Vagina (tissue), 2 donors: ENCODE results near the gene NF2. TPM values are rescaled to one million over a fixed set of nuclear protein-coding genes. Genes with fewer than 3 reads are reported as not detected.
"Not testable (repeated sequence)": the region's sequence is repeated elsewhere in the genome, so short reads cannot be mapped to it uniquely, and the experiment has no call there.

Experiments
- DNase-seq, 2 donors: peaks; one replicate each; pipeline ENCODE4 v3.0.0-alpha.2; 2017; ENCODE audit errors: extremely low spot score in 2 of 2
- H3K27ac ChIP-seq: fragments of 200-600 bp; sonication (generic); one replicate; pipeline ENCODE4 v1.5.1; 2019
- H3K27me3 ChIP-seq: fragments of 200-600 bp; sonication (generic); one replicate; pipeline ENCODE4 v1.5.1; 2019
- H3K36me3 ChIP-seq, 2 donors: fragments of 200-600 bp; sonication (generic); one replicate each; pipeline ENCODE4 v1.5.1; 2017 to 2019
- H3K4me1 ChIP-seq: fragments of 200-600 bp; sonication (generic); one replicate; pipeline ENCODE4 v1.5.1; 2019
- H3K4me3 ChIP-seq, 2 donors: fragments of 200-600 bp; sonication (generic); 1 replicate in 1 of 2; 2 replicates in 1 of 2; pipeline ENCODE4 v1.5.1; 2016 to 2019
- H3K9me3 ChIP-seq: fragments of 200-600 bp; sonication (generic); one replicate; pipeline ENCODE4 v1.5.1; 2019
- CTCF ChIP-seq, 3 experiments: fragments of 450-650 bp in 2 of 3; fragments of 200-600 bp in 1 of 3; sonication (generic) in 1 of 3; IDR thresholded peaks; one replicate each; pipeline ENCODE4 v1.5.1; 2017 to 2019; ENCODE audit warnings: antibody characterized with exemption in 3 of 3, mild to moderate bottlenecking in 2 of 3, moderate library complexity in 2 of 3
- POLR2A ChIP-seq, 2 donors: fragments of 450-650 bp; IDR thresholded peaks; one replicate each; pipeline ENCODE4 v1.6.1; 2017; ENCODE audit warnings: antibody characterized with exemption in 2 of 2, mild to moderate bottlenecking in 2 of 2, moderate library complexity in 2 of 2
- POLR2AphosphoS5 ChIP-seq, 2 donors: sonication (generic); formaldehyde crosslinking; IDR thresholded peaks; one replicate each; pipeline ENCODE4 v1.9.0; 2017; ENCODE audit warnings: antibody characterized with exemption in 2 of 2, mild to moderate bottlenecking in 2 of 2, low read depth in 1 of 2; ENCODE audit not compliant: insufficient read depth in 1 of 2
- intact Hi-C: fragments of 100-400 bp; cut with DNase I; formaldehyde crosslinking; loops from one replicate; pipeline ENCODE4 v1.15.1; 2023
- total RNA-seq: library from RNA; depleted of rRNA; stranded (reverse); fragments of >200 nt; gene quantifications from one replicate; pipeline ENCODE4 v1.2.3, GENCODE V29; 2016

Gene NF2
- total RNA-seq, 1 donor from 2014 or later = 15.7 TPM

GRCh38 chr22:29563652-29564460 lies 39.6 kb upstream of the NF2 start:
- H3K27me3 ChIP-seq = no peaks in the 10 kb centered on the region
- H3K4me3 ChIP-seq = no peak overlapping the region
- H3K27ac ChIP-seq = no peak overlapping the region
- H3K36me3 ChIP-seq = peaks cover 0 to 27% of the 10 kb centered on the region in 2 donors
- TF ChIP-seq CTCF (IDR thresholded peaks at IDR 0.05) (no peak), POLR2A (IDR thresholded peaks at IDR 0.05) (no peak), POLR2AphosphoS5 (IDR thresholded peaks at IDR 0.05; ENCODE audit: insufficient read depth in 1 of 2, low read depth in 1 of 2) (no peak)
- intact Hi-C loops = no loop called here
- DNase-seq = no peak
- H3K4me1 ChIP-seq = no peaks in the 10 kb centered on the region
- H3K9me3 ChIP-seq = no peaks in the 10 kb centered on the region

GRCh38 chr22:29566513-29566912 lies 36.9 kb upstream of the NF2 start:
- H3K9me3 ChIP-seq, intact Hi-C loops, H3K4me1 ChIP-seq, DNase-seq, H3K4me3 ChIP-seq, H3K27me3 ChIP-seq, H3K27ac ChIP-seq: not testable (repeated sequence)
- peaks cover 0 to 21% of the 10 kb centered on the region in 2 donors for H3K36me3 ChIP-seq

- Histone ChIP-seq H3K9me3 (no peaks in the 10 kb centered on the region), H3K27ac (no peak overlapping the region), H3K27me3 (no peaks in the 10 kb centered on the region), H3K4me1 (no peaks in the 10 kb centered on the region), H3K36me3 (peaks cover 0 to 16% of the 10 kb centered on the region in 2 donors), H3K4me3 (no peak overlapping the region)
- DNase-seq = no peak
- intact Hi-C loops = no loop called here
- TF ChIP-seq POLR2AphosphoS5 (IDR thresholded peaks at IDR 0.05; ENCODE audit: insufficient read depth in 1 of 2, low read depth in 1 of 2) (no peak), CTCF (IDR thresholded peaks at IDR 0.05) (no peak), POLR2A (IDR thresholded peaks at IDR 0.05) (no peak)
Observed at GRCh38 chr22:29567338-29567737, 36.1 kb upstream of the NF2 start.

DNA sequence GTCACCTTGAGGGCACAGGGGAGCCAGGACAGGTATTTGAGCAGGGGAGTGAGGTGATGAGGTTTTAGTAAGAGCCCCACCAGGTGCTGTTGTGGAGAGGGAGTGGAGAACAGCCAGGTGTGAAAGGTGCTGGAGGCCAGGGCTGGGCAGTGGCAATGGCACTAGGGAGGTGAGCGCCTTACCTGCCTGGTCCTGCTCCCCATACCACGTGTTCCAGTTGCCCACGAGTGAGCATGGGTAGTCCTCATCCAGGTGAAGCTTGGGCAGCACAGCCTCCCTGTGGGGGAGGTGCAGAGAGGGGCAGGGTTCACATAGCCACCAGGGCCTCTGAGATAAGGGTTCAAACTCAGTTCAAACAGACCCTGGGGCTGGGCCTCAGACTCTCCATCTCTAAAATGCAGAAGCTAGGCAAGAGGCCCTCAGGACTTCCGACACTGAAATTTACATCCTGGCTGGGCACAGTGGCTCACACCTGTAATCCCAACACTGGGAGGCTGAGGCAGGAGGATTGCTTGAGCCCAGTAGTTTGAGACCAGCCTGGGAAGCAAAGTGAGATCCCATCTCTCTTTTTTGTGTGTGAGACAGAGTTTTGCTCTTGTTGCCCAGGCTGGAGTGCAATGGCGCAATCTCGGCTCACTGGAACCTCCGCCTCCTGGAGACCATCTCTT lies 34.3 kb upstream of the NF2 start:
- peaks cover 0 to 16% of the 10 kb centered on the region in 2 donors for H3K36me3 ChIP-seq
- no peaks in the 10 kb centered on the region for H3K9me3 ChIP-seq
- intact Hi-C loops = no loop called here
- no peak overlapping the region for H3K27ac ChIP-seq
- H3K4me3 ChIP-seq = no peak overlapping the region
- H3K4me1 ChIP-seq = no peaks in the 10 kb centered on the region
- no peaks in the 10 kb centered on the region for H3K27me3 ChIP-seq
- TF ChIP-seq POLR2A (IDR thresholded peaks at IDR 0.05) = no peak
- TF ChIP-seq CTCF (IDR thresholded peaks at IDR 0.05) = no peak
- TF ChIP-seq POLR2AphosphoS5 (IDR thresholded peaks at IDR 0.05; ENCODE audit: insufficient read depth in 1 of 2, low read depth in 1 of 2) = no peak
- no peak for DNase-seq

- H3K27me3 ChIP-seq = no peaks in the 10 kb centered on the region
- peaks cover 0 to 16% of the 10 kb centered on the region in 2 donors for H3K36me3 ChIP-seq
- intact Hi-C loops = no loop called here
- TF ChIP-seq CTCF (IDR thresholded peaks at IDR 0.05) = no peak
- TF ChIP-seq POLR2A (IDR thresholded peaks at IDR 0.05) = no peak
- TF ChIP-seq POLR2AphosphoS5 (IDR thresholded peaks at IDR 0.05; ENCODE audit: insufficient read depth in 1 of 2, low read depth in 1 of 2) = no peak
- no peak for DNase-seq
- H3K9me3 ChIP-seq = no peaks in the 10 kb centered on the region
- no peak overlapping the region for H3K4me3 ChIP-seq
- no peak overlapping the region for H3K27ac ChIP-seq
- H3K4me1 ChIP-seq = no peaks in the 10 kb centered on the region
Observed at GRCh38 chr22:29570456-29570855, 33.0 kb upstream of the NF2 start.
